ENCODE measurements around the gene GNAS.
A peak's percentile ranks its signal among the peaks of the same experiment; 100 is the strongest.

The GNAS gene

GRCh38 chr20:58847463-58847862 lies 5.1 kb upstream of the GNAS start:
- TF ChIP-seq ZFX (IDR thresholded peaks at IDR 0.05): no peak
- TF ChIP-seq, protein P1, sequence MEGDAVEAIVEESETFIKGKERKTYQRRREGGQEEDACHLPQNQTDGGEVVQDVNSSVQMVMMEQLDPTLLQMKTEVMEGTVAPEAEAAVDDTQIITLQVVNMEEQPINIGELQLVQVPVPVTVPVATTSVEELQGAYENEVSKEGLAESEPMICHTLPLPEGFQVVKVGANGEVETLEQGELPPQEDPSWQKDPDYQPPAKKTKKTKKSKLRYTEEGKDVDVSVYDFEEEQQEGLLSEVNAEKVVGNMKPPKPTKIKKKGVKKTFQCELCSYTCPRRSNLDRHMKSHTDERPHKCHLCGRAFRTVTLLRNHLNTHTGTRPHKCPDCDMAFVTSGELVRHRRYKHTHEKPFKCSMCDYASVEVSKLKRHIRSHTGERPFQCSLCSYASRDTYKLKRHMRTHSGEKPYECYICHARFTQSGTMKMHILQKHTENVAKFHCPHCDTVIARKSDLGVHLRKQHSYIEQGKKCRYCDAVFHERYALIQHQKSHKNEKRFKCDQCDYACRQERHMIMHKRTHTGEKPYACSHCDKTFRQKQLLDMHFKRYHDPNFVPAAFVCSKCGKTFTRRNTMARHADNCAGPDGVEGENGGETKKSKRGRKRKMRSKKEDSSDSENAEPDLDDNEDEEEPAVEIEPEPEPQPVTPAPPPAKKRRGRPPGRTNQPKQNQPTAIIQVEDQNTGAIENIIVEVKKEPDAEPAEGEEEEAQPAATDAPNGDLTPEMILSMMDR (conservative IDR thresholded peaks at IDR 0.05): no peak
- H3K27ac ChIP-seq: no peak overlapping the region

GRCh38 chr20:58850693-58851174 lies 1.8 kb upstream of the GNAS start, which contains the start of gene GNAS-AS1:
TSS of gene GNAS-AS1 (minus strand) at chr20:58850902.
- TF ChIP-seq, protein P1 (conservative IDR thresholded peaks at IDR 0.05): no peak
- peak within 1 kb of the TSS; percentile 45 for H3K27ac ChIP-seq

- peak overlapping the region; percentile 45; the same call in 1 of the 2 replicates for H3K27ac ChIP-seq
- no peak for TF ChIP-seq ZFX (IDR thresholded peaks at IDR 0.05)
- TF ChIP-seq, protein P1 (conservative IDR thresholded peaks at IDR 0.05): no peak
Observed at GRCh38 chr20:58851221-58851968, 1.1 kb upstream of the GNAS start.

DNA sequence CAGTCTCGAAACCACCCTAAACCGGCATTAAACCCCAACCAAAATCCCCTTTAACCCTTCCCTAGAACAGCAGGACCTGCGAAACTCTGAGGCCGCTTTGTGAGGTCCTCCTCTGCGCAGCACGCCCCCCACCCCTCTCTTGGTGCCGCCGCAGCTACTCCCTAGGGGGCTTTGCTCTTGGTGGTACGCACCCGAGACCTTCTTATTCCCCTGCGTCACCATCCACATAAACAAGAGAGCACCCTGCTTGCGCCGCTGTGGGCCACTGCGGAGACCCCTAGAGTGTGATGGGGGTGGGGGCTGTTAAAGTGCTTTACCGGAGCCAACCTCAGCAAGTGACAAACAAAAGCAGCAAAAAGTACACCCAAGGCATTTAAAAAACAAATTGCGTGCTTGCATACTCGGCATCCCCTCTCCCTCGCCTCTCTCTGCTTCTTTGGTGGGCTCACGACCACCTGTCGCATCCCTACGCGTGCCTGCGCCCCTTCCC lies 502 bp upstream of the GNAS start:
- peak overlapping the region; percentile 17 for H3K27ac ChIP-seq

DNA sequence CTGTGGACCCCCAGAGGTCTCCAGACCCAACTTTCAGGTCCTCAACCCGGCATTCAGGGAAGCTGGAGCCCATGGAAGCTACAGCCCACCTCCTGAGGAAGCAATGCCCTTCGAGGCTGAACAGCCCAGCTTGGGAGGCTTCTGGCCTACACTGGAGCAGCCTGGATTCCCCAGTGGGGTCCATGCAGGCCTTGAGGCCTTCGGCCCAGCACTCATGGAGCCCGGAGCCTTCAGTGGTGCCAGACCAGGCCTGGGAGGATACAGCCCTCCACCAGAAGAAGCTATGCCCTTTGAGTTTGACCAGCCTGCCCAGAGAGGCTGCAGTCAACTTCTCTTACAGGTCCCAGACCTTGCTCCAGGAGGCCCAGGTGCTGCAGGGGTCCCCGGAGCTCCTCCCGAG lies 950 bp downstream of the GNAS start:
- H3K27ac ChIP-seq: no peak overlapping the region
- no peak for TF ChIP-seq ZFX (IDR thresholded peaks at IDR 0.05)
- TF ChIP-seq, protein P1 (conservative IDR thresholded peaks at IDR 0.05): no peak

More for the DNA sequence above, 502 bp upstream of the GNAS start:
- TF ChIP-seq, protein P1 (conservative IDR thresholded peaks at IDR 0.05): no peak
- TF ChIP-seq ZFX (IDR thresholded peaks at IDR 0.05): no peak

DNA sequence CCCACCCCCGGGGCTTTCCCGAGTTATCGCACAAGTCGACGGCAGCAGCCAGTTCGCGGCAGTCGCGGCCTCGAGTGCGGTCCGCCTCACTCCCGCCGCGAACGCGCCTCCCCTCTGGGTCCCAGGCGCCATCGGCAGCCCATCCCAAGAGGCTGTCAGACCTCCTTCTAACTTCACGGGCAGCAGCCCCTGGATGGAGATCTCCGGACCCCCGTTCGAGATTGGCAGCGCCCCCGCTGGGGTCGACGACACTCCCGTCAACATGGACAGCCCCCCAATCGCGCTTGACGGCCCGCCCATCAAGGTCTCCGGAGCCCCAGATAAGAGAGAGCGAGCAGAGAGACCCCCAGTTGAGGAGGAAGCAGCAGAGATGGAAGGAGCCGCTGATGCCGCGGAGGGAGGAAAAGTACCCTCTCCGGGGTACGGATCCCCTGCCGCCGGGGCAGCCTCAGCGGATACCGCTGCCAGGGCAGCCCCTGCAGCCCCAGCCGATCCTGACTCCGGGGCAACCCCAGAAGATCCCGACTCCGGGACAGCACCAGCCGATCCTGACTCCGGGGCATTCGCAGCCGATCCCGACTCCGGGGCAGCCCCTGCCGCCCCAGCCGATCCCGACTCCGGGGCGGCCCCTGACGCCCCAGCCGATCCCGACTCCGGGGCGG lies 1.6 kb downstream of the GNAS start:
- no peak overlapping the region for H3K27ac ChIP-seq
- TF ChIP-seq, protein P1 (conservative IDR thresholded peaks at IDR 0.05): no peak
- TF ChIP-seq ZFX (IDR thresholded peaks at IDR 0.05): no peak

Measured in C4-2B (cell line).